Smooth muscle cell (in vitro differentiated cells): ENCODE measurements around the gene C19orf12. TPM values are rescaled to one million over a fixed set of nuclear protein-coding genes. Genes with fewer than 3 reads are reported as not detected.

Source experiments
- DNase-seq: peaks from one replicate; lab custom pipeline; 2025; ENCODE audit not compliant: unreplicated experiment; lab: John Stamatoyannopoulos, UW
- H2AFZ ChIP-seq: fragments of 200-600 bp; sonication (generic); 2 replicates; pipeline ENCODE4 v1.6.0; 2016; ENCODE audit warnings: antibody characterized with exemption, low read depth, mild to moderate bottlenecking
- H3F3A ChIP-seq: fragments of 200-600 bp; sonication (generic); 2 replicates; pipeline ENCODE4 v1.6.0; 2017; ENCODE audit warnings: antibody characterized with exemption, low read depth
- H3K27ac ChIP-seq: fragments of 200-600 bp; sonication (generic); 2 replicates; pipeline ENCODE4 v1.5.1; 2016; ENCODE audit warnings: low read depth, mild to moderate bottlenecking
- H3K27me3 ChIP-seq: fragments of 200-600 bp; sonication (generic); 2 replicates; pipeline ENCODE4 v1.6.1; 2016; ENCODE audit warnings: low read depth, mild to moderate bottlenecking
- H3K36me3 ChIP-seq: fragments of 200-600 bp; sonication (generic); 2 replicates; pipeline ENCODE4 v1.5.1; 2016; ENCODE audit warnings: low read depth
- H3K4me1 ChIP-seq: fragments of 200-600 bp; sonication (generic); 2 replicates; pipeline ENCODE4 v1.5.1; 2016; ENCODE audit warnings: low read depth
- H3K4me2 ChIP-seq: fragments of 200-600 bp; sonication (generic); 2 replicates; pipeline ENCODE4 v1.6.0; 2016; ENCODE audit warnings: mild to moderate bottlenecking
- H3K4me3 ChIP-seq: fragments of 200-600 bp; sonication (generic); 2 replicates; pipeline ENCODE4 v1.5.1; 2016; ENCODE audit warnings: mild to moderate bottlenecking
- H3K79me2 ChIP-seq: fragments of 200-600 bp; sonication (generic); 2 replicates; pipeline ENCODE4 v1.6.0; 2016; ENCODE audit warnings: low read depth, mild to moderate bottlenecking
- H3K9ac ChIP-seq: fragments of 200-600 bp; sonication (generic); 2 replicates; pipeline ENCODE4 v1.6.0; 2016; ENCODE audit warnings: low read depth
- H3K9me3 ChIP-seq: fragments of 200-600 bp; sonication (generic); replicated peaks from 2 replicates; pipeline ENCODE4 v1.5.1; 2016; ENCODE audit warnings: low read depth
- H4K20me1 ChIP-seq: fragments of 200-600 bp; sonication (generic); 2 replicates; pipeline ENCODE4 v1.6.0; 2016; ENCODE audit warnings: low read depth
- CTCF ChIP-seq: fragments of 200-600 bp; sonication (generic); IDR thresholded peaks from 2 replicates; pipeline ENCODE4 v1.5.1; 2017; ENCODE audit warnings: borderline replicate concordance, mild to moderate bottlenecking, antibody characterized with exemption; ENCODE audit not compliant: insufficient read depth, poor library complexity, severe bottlenecking
- WGBS: methylation state at CpG from one replicate; pipeline ENCODE4 v1.1.7; 2016; ENCODE audit warnings: low lambda C conversion rate; 5-methylcytosine and 5-hydroxymethylcytosine counted together
- polyA plus RNA-seq: library from polyadenylated mRNA; unstranded; fragments of >200 nt; fragmentation: Nextera tagmentation; extraction: Ambion mirVana; gene quantifications from 2 replicates; pipeline ENCODE4 v1.2.1, GENCODE V29; 2016
- total RNA-seq: library from RNA; depleted of rRNA; stranded (reverse); fragments of >200 nt; gene quantifications from 2 replicates; pipeline ENCODE4 v1.2.3, GENCODE V29; 2014

The C19orf12 gene
- total and polyA plus RNA-seq, 2 experiments from 2014 or later = 22.7 to 30.0 TPM

- no peak overlapping the region for H2AFZ ChIP-seq
- H3K4me3 ChIP-seq = no peak overlapping the region
- H3K79me2 ChIP-seq = no peaks in the 10 kb centered on the region
- no peaks in the 10 kb centered on the region for H3K4me1 ChIP-seq
- H3K9ac ChIP-seq = no peak overlapping the region
- no peaks in the 10 kb centered on the region for H3K27me3 ChIP-seq
- H4K20me1 ChIP-seq = no peaks in the 10 kb centered on the region
- no peak for TF ChIP-seq CTCF
- WGBS = 96% methylated on average over 8 of the region's 8 CpGs
- no peak for DNase-seq
- H3K27ac ChIP-seq = peak overlapping the region; percentile 86
- no peaks in the 10 kb centered on the region for H3F3A ChIP-seq
- H3K9me3 ChIP-seq = no peaks in the 10 kb centered on the region
- H3K36me3 ChIP-seq = no peaks in the 10 kb centered on the region
- H3K4me2 ChIP-seq = no peak overlapping the region
These were observed 28.7 kb downstream of the C19orf12 start for GRCh38 chr19:29686285-29686805.

GRCh38 chr19:29685326-29685725 lies 29.7 kb downstream of the C19orf12 start:
- H3K79me2 ChIP-seq = no peaks in the 10 kb centered on the region
- no peak overlapping the region for H3K4me3 ChIP-seq
- H3K27ac ChIP-seq = no peak overlapping the region
- H4K20me1 ChIP-seq = no peaks in the 10 kb centered on the region
- H3F3A ChIP-seq = no peaks in the 10 kb centered on the region
- H3K27me3 ChIP-seq = no peaks in the 10 kb centered on the region
- no peak overlapping the region for H3K9ac ChIP-seq
- no peaks in the 10 kb centered on the region for H3K36me3 ChIP-seq
- TF ChIP-seq CTCF = no peak
- H3K9me3 ChIP-seq = no peaks in the 10 kb centered on the region
- H3K4me1 ChIP-seq = no peaks in the 10 kb centered on the region
- WGBS = 95% methylated on average over 7 of the region's 7 CpGs
- no peak for DNase-seq
- no peak overlapping the region for H3K4me2 ChIP-seq
- H2AFZ ChIP-seq = no peak overlapping the region

GRCh38 chr19:29683009-29683408 lies 32.1 kb downstream of the C19orf12 start:
- no peak for TF ChIP-seq CTCF
- H4K20me1 ChIP-seq = no peaks in the 10 kb centered on the region
- DNase-seq = no peak
- H3F3A ChIP-seq = no peaks in the 10 kb centered on the region
- no peaks in the 10 kb centered on the region for H3K9me3 ChIP-seq
- WGBS = 81% methylated on average over 10 of the region's 10 CpGs
- no peak overlapping the region for H3K4me2 ChIP-seq
- H3K9ac ChIP-seq = no peak overlapping the region
- no peaks in the 10 kb centered on the region for H3K27me3 ChIP-seq
- H3K36me3 ChIP-seq = no peaks in the 10 kb centered on the region
- H3K4me3 ChIP-seq = no peak overlapping the region
- no peak overlapping the region for H2AFZ ChIP-seq
- no peaks in the 10 kb centered on the region for H3K4me1 ChIP-seq
- H3K79me2 ChIP-seq = no peaks in the 10 kb centered on the region
- no peak overlapping the region for H3K27ac ChIP-seq

- Histone ChIP-seq H3K36me3 (no peaks in the 10 kb centered on the region), H3K4me2 (no peak overlapping the region), H3K9ac (no peak overlapping the region), H3K27me3 (no peaks in the 10 kb centered on the region), H2AFZ (no peak overlapping the region), H3K27ac (no peak overlapping the region), H3F3A (no peaks in the 10 kb centered on the region), H3K4me3 (no peak overlapping the region), H4K20me1 (no peaks in the 10 kb centered on the region), H3K9me3 (no peaks in the 10 kb centered on the region), H3K4me1 (no peaks in the 10 kb centered on the region), H3K79me2 (no peaks in the 10 kb centered on the region)
- no peak for DNase-seq
- WGBS = 91% methylated on average over 16 of the region's 16 CpGs
- TF ChIP-seq CTCF = no peak
These were observed 32.7 kb downstream of the C19orf12 start for GRCh38 chr19:29682236-29682895.
